Activated CD8-positive, alpha-beta T cell treated with anti-CD3 and anti-CD28 coated beads for 36 hours (primary cell): ENCODE data around the gene CALML3. TPM values are rescaled to one million over a fixed set of nuclear protein-coding genes. Genes with fewer than 3 reads are reported as not detected.

Experiments
- ATAC-seq: fragments of 200-7000 bp; cut with Tn5 transposase; one replicate; pipeline ENCODE4 v1.10.0; 2021; ENCODE audit warnings: mild to moderate bottlenecking, moderate library complexity
- CTCF ChIA-PET: fragments of 350-600 bp; sonication (Branson Sonifier 250); formaldehyde crosslinking; loops from one replicate; lab custom pipeline; 2021; ENCODE audit warnings: antibody characterized with exemption; lab: Charles Lee
- POLR2A ChIA-PET: fragments of 350-600 bp; sonication (Branson Sonifier 250); formaldehyde crosslinking; loops from one replicate; lab custom pipeline; 2021; ENCODE audit warnings: antibody characterized with exemption; lab: Charles Lee
- DNase-seq: peaks from one replicate; pipeline ENCODE4 v3.0.0-alpha.2; 2020
- H3K27ac Mint-ChIP-seq: one replicate; pipeline ENCODE4 v1.8.0; 2021; ENCODE audit warnings: mild to moderate bottlenecking, mixed read lengths
- H3K27me3 Mint-ChIP-seq: one replicate; pipeline ENCODE4 v1.8.0; 2021; ENCODE audit warnings: mixed read lengths
- H3K36me3 Mint-ChIP-seq: one replicate; pipeline ENCODE4 v1.8.0; 2021; ENCODE audit warnings: low read depth, mixed read lengths
- H3K4me1 Mint-ChIP-seq: one replicate; pipeline ENCODE4 v1.8.0; 2021; ENCODE audit warnings: low read depth, mixed read lengths
- H3K4me3 Mint-ChIP-seq: one replicate; pipeline ENCODE4 v1.8.0; 2021; ENCODE audit warnings: mild to moderate bottlenecking, moderate library complexity, mixed read lengths
- H3K9me3 Mint-ChIP-seq: one replicate; pipeline ENCODE4 v1.8.0; 2021; ENCODE audit warnings: mixed read lengths
- CTCF ChIP-seq: fragments of 200-600 bp; IDR thresholded peaks from one replicate; pipeline ENCODE4 v1.8.0; 2022; ENCODE audit warnings: antibody characterized with exemption, mild to moderate bottlenecking
- intact Hi-C: fragments of 100-400 bp; cut with micrococcal nuclease; formaldehyde crosslinking; loops from one replicate; pipeline ENCODE4 v1.10.0; 2022
- total RNA-seq, 2 experiments: library from RNA; stranded (reverse); gene quantifications; one replicate each; pipeline ENCODE4 v1.2.3, GENCODE V29; 2021

CALML3 gene
- total RNA-seq, 2 experiments from 2014 or later = not detected

GRCh38 chr10:5573319-5573950 lies 48.7 kb downstream of the CALML3 start:
- TF ChIP-seq CTCF = no peak
- no peaks in the 10 kb centered on the region for H3K36me3 Mint-ChIP-seq
- H3K27me3 Mint-ChIP-seq = no peaks in the 10 kb centered on the region
- ChIA-PET CTCF (interaction anchor here (1.2 kb wide), 1 partner anchor 49 kb away, joined by 5 read pairs; no protein-coding TSS in a partner anchor), POLR2A (no interaction called here)
- intact Hi-C loops = no loop called here
- H3K9me3 Mint-ChIP-seq = no peaks in the 10 kb centered on the region
- H3K4me1 Mint-ChIP-seq = no peaks in the 10 kb centered on the region
- DNase-seq = no peak
- ATAC-seq = no peak
- no peak overlapping the region for H3K27ac Mint-ChIP-seq
- H3K4me3 Mint-ChIP-seq = no peak overlapping the region

DNA sequence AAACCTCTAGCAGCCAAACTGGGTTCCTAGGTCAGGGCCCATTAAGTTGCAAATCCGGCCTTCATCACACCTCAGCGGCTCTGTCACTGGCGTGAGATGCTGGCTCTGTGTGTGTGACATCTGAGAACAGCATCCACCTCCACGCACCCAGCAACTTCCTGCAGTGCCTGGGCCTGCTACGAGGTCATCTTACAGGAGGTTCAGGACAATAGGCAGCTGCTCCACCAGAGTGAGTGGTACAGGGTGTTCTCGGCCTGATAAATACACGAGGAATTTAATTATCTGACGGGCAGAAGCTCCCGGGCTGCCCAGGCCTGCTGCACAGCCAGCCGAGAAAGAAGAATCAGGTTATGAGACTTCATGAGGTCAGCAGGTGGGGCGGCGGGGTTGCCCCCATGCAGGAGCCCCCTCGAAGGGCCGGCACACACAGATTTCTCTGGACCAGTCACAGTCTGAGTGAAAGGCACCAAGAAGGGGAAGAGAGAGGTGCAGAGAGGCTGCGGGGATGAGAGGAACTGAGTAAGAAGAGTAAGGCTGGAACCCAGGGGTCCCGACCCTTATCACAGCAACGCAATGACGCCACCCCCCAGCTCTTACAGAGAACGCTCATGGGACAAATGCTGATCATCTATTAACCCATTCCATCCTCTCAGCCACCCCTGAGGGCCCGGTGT lies 49.3 kb downstream of the CALML3 start:
- intact Hi-C loops = no loop called here
- Mint-ChIP-seq H3K27ac (no peak overlapping the region), H3K9me3 (no peaks in the 10 kb centered on the region), H3K36me3 (no peaks in the 10 kb centered on the region), H3K4me3 (no peak overlapping the region), H3K27me3 (no peaks in the 10 kb centered on the region), H3K4me1 (no peaks in the 10 kb centered on the region)
- no peak for TF ChIP-seq CTCF
- DNase-seq = no peak
- POLR2A ChIA-PET = no interaction called here
- ATAC-seq = no peak
- CTCF ChIA-PET = no interaction called here

DNA sequence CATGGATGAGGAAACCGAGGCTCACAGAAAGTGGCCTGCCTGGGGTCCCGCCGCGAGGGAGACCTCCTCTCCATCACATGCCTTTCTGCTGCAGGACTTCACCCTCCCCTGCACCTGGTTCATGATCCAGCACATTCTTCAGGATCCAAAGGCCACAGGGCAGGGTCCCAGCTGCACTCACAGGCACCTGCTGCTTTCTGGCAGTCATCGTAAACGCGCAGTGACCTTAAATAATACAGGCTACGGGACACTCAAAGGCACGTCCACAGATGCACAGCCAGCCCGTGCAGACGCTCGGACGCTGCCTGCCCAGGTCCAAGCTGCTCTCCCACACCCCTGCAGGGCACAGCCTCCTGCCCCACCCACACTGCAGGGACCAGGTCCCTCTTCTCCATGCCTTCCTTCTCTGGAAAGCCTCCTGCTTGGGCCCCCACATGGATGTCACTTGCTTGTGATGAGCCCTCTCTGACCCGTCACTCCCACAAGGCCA lies 49.9 kb downstream of the CALML3 start:
- intact Hi-C loops = no loop called here
- ChIA-PET POLR2A (no interaction called here), CTCF (no interaction called here)
- no peak overlapping the region for H3K27ac Mint-ChIP-seq
- H3K4me1 Mint-ChIP-seq = no peaks in the 10 kb centered on the region
- ATAC-seq (no peak), DNase-seq (no peak)
- no peaks in the 10 kb centered on the region for H3K36me3 Mint-ChIP-seq
- H3K27me3 Mint-ChIP-seq = no peaks in the 10 kb centered on the region
- TF ChIP-seq CTCF = no peak
- no peaks in the 10 kb centered on the region for H3K9me3 Mint-ChIP-seq
- no peak overlapping the region for H3K4me3 Mint-ChIP-seq

- Mint-ChIP-seq H3K9me3 (no peaks in the 10 kb centered on the region), H3K27ac (no peak overlapping the region), H3K36me3 (no peaks in the 10 kb centered on the region), H3K4me1 (no peaks in the 10 kb centered on the region), H3K27me3 (no peaks in the 10 kb centered on the region), H3K4me3 (no peak overlapping the region)
- POLR2A ChIA-PET = no interaction called here
- no peak for ATAC-seq
- no peak for TF ChIP-seq CTCF
- CTCF ChIA-PET = no interaction called here
- DNase-seq = no peak
- intact Hi-C loops = no loop called here
These were observed 50.4 kb downstream of the CALML3 start for GRCh38 chr10:5575144-5575481.

DNA sequence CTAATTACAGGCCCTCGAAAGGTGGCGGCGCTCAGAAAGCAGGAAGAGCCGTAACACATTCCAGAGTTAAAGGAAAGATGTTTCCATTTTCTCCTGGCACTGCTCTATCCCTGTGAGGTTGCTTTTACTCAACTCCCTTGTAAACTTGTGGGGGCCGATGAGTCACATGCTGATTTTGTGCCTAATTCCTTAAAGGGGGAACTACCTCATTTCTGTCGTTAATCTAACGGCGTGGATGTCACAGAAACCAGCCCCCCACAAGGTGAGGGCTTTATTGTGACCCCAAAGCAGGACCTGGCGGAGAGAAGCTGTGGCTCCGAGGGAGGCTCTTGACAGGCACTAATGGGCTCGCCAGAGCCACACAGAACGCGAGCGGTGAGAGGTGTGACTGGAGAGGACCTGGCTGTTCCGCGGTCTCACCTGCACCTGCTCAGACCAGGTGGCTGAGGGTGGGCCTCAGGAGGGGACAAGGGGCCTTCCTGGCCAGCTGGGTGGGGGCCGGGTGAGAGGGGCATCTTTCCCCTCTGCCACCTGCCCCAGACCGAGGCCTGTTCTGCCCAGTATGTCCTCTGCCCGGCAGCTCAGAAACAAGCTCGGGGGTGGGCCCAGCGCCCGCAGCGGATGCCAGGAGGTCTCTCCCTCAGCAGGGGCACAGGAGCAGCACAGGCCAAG lies 50.9 kb downstream of the CALML3 start:
- Mint-ChIP-seq H3K27ac (no peak overlapping the region), H3K36me3 (no peaks in the 10 kb centered on the region), H3K9me3 (no peaks in the 10 kb centered on the region), H3K4me3 (no peak overlapping the region), H3K27me3 (no peaks in the 10 kb centered on the region), H3K4me1 (no peaks in the 10 kb centered on the region)
- DNase-seq = no peak
- ATAC-seq = no peak
- no peak for TF ChIP-seq CTCF
- POLR2A ChIA-PET = no interaction called here
- intact Hi-C loops = no loop called here
- CTCF ChIA-PET = no interaction called here
